ENCODE results near the gene AKR1C8. TPM values are rescaled to one million over a fixed set of nuclear protein-coding genes. Genes with fewer than 3 reads are reported as not detected.
"Not testable (repeated sequence)": the region's sequence is repeated elsewhere in the genome, so short reads cannot be mapped to it uniquely, and the experiment has no call there.

The AKR1C8 gene
- total RNA-seq = not detected

GRCh38 chr10:5184987-5185775 lies at the start of gene AKR1C8:
AKR1C8 (minus strand) TSS chr10:5185150; CDS start chr10:5185104, 46 bp downstream.
- POLR2A ChIA-PET = no interaction called here
- TF ChIP-seq CTCF (IDR thresholded peaks at IDR 0.05) = no peak
- no peaks in the 10 kb centered on the region for H3K4me1 Mint-ChIP-seq (ENCODE audit: low read depth)
- no peak for ATAC-seq
- H3K4me3 Mint-ChIP-seq = no peak within 1 kb of the TSS
- no peaks in the 10 kb centered on the region for H3K27me3 Mint-ChIP-seq
- no peaks in the 10 kb centered on the region for H3K36me3 Mint-ChIP-seq (ENCODE audit: low read depth)
- DNase-seq = no peak
- H3K27ac Mint-ChIP-seq = no peak within 1 kb of the TSS
- CTCF ChIA-PET = no interaction called here
- intact Hi-C loops (cut with micrococcal nuclease) = no loop called here
- no peaks in the 10 kb centered on the region for H3K9me3 Mint-ChIP-seq

- TF ChIP-seq CTCF (IDR thresholded peaks at IDR 0.05) = no peak
- Mint-ChIP-seq H3K27ac (no peak overlapping the region), H3K4me3 (no peak overlapping the region), H3K36me3 (ENCODE audit: low read depth) (peaks cover 8% of the 10 kb centered on the region), H3K4me1 (ENCODE audit: low read depth) (no peaks in the 10 kb centered on the region), H3K9me3 (peaks cover 14% of the 10 kb centered on the region), H3K27me3 (peaks cover 3% of the 10 kb centered on the region)
- no peak for ATAC-seq
- no peak for DNase-seq
- ChIA-PET CTCF (interaction anchor here (1.1 kb wide), 1 partner anchor 395 kb away, joined by 3 read pairs; no protein-coding TSS in a partner anchor), POLR2A (no interaction called here)
- intact Hi-C loops (cut with micrococcal nuclease) = no loop called here
Observed at GRCh38 chr10:5234106-5234860, 49.3 kb upstream of the AKR1C8 start.

- DNase-seq (no peak), ATAC-seq (no peak)
- intact Hi-C loops (cut with micrococcal nuclease) = no loop called here
- POLR2A ChIA-PET = no interaction called here
- Mint-ChIP-seq H3K4me1 (ENCODE audit: low read depth) (no peaks in the 10 kb centered on the region), H3K27ac (no peak overlapping the region), H3K9me3 (peaks cover 14% of the 10 kb centered on the region), H3K4me3 (no peak overlapping the region), H3K27me3 (peaks cover 3% of the 10 kb centered on the region), H3K36me3 (ENCODE audit: low read depth) (peaks cover 8% of the 10 kb centered on the region)
- TF ChIP-seq CTCF (IDR thresholded peaks at IDR 0.05) = no peak
- CTCF ChIA-PET = interaction anchor here (0.6 to 1.1 kb wide), 2 partner anchors 199 to 396 kb away, joined by 3 read pairs; no protein-coding TSS in a partner anchor
Observed at GRCh38 chr10:5233324-5233723, 48.4 kb upstream of the AKR1C8 start.

GRCh38 chr10:5229019-5229418 lies 44.1 kb upstream of the AKR1C8 start:
- no peak for TF ChIP-seq CTCF (IDR thresholded peaks at IDR 0.05)
- H3K4me1 Mint-ChIP-seq (ENCODE audit: low read depth) = no peaks in the 10 kb centered on the region
- POLR2A ChIA-PET = no interaction called here
- CTCF ChIA-PET = no interaction called here
- H3K36me3 Mint-ChIP-seq (ENCODE audit: low read depth) = no peaks in the 10 kb centered on the region
- no peak overlapping the region for H3K4me3 Mint-ChIP-seq
- peaks cover 3% of the 10 kb centered on the region for H3K9me3 Mint-ChIP-seq
- DNase-seq (no peak), ATAC-seq (no peak)
- intact Hi-C loops (cut with micrococcal nuclease) = no loop called here
- H3K27ac Mint-ChIP-seq = no peak overlapping the region
- peaks cover 3% of the 10 kb centered on the region for H3K27me3 Mint-ChIP-seq

- H3K9me3 Mint-ChIP-seq; H3K27me3 Mint-ChIP-seq; POLR2A ChIA-PET; intact Hi-C loops (cut with micrococcal nuclease); DNase-seq; H3K4me3 Mint-ChIP-seq; ATAC-seq; CTCF ChIA-PET; H3K27ac Mint-ChIP-seq; H3K4me1 Mint-ChIP-seq (ENCODE audit: low read depth); H3K36me3 Mint-ChIP-seq (ENCODE audit: low read depth): not testable (repeated sequence)
Observed at GRCh38 chr10:5222942-5223341, 38.0 kb upstream of the AKR1C8 start.
